HEK293T (cell line): Measurements from ENCODE around the gene NOX3.

Experiments
- BHLHE40 ChIP-seq: fragments of 450-650 bp; IDR thresholded peaks from 2 replicates; pipeline ENCODE4 v1.6.1; 2016; ENCODE audit warnings: mild to moderate bottlenecking, moderate library complexity, borderline replicate concordance
- FOXK2 ChIP-seq: fragments of 450-650 bp; IDR thresholded peaks from 2 replicates; pipeline ENCODE4 v1.6.1; 2016; ENCODE audit warnings: mild to moderate bottlenecking
- HDGF ChIP-seq: fragments of 450-650 bp; IDR thresholded peaks from 2 replicates; pipeline ENCODE4 v1.6.1; 2017; ENCODE audit warnings: antibody characterized with exemption, borderline replicate concordance
- L3MBTL2 ChIP-seq: fragments of 450-650 bp; conservative IDR thresholded peaks from 2 replicates; pipeline ENCODE4 v1.6.1; 2016; ENCODE audit warnings: mild to moderate bottlenecking
- LEF1 ChIP-seq: fragments of 450-650 bp; IDR thresholded peaks from 2 replicates; pipeline ENCODE4 v1.6.1; 2017; ENCODE audit warnings: mild to moderate bottlenecking, borderline replicate concordance
- NFRKB ChIP-seq: fragments of 450-650 bp; IDR thresholded peaks from 2 replicates; pipeline ENCODE4 v1.6.1; 2016; ENCODE audit warnings: mild to moderate bottlenecking, moderate library complexity
- SP1 ChIP-seq: fragments of 450-650 bp; IDR thresholded peaks from 2 replicates; pipeline ENCODE4 v1.6.1; 2017
- TARDBP ChIP-seq: fragments of 450-650 bp; IDR thresholded peaks from 2 replicates; pipeline ENCODE4 v1.6.1; 2016
- ZNF384 ChIP-seq: fragments of 450-650 bp; IDR thresholded peaks from 2 replicates; pipeline ENCODE4 v1.6.1; 2016

DNA sequence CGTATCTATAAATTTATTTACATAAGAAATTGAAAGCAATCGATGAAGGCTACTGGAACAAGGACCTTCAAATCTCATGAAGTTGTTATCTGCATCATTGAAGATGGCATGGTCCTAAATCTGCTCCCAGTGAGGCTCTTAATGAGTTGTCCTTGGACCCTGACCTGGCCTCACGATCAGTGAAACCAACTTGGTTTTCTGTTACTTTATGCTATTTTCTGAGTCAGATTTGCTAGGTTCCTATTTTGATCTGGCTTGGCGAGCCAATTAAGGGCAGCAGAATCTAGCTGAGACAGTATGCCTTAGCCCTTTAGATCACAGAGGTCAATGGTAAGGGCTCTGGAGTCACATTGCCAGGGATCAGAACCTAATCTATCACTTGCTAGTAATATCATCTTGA, 30.1 kb upstream of the NOX3 start:
- TF ChIP-seq HDGF (no peak), ZNF384 (no peak), FOXK2 (no peak), TARDBP (no peak), BHLHE40 (no peak), L3MBTL2 (no peak), SP1 (no peak), NFRKB (no peak), LEF1 (no peak)
